ENCODE data around the gene RNF220.

DNA sequence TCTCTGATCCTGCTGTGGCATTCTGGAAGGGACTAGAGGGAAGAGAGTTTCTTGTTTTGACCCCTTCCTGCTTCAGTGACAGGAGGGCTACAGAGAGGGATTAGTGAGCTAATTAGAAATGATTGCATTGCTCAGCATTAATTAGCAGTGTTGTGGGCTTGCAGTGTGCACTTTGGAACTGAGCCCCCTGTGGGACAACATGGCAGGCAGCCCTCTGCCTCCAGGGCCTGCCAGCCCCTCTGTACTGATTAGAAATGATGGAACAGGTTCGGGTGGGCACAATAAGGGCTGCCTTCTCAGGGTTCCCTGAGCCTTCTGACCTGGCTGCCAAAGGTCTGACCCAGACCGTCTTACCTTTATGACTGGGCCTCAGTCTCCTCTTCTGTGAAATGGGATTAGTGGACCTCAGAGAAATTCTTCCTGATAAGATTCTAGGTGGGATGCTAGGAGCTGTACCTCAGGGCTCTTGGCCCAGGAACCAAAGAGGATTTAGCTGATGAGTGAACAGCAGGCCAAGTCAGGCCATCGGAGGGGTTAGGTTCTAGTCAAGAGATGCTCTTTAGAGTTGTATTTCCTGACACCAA is 229.6 kb downstream of the RNF220 start:
- TF ChIP-seq, protein P1, sequence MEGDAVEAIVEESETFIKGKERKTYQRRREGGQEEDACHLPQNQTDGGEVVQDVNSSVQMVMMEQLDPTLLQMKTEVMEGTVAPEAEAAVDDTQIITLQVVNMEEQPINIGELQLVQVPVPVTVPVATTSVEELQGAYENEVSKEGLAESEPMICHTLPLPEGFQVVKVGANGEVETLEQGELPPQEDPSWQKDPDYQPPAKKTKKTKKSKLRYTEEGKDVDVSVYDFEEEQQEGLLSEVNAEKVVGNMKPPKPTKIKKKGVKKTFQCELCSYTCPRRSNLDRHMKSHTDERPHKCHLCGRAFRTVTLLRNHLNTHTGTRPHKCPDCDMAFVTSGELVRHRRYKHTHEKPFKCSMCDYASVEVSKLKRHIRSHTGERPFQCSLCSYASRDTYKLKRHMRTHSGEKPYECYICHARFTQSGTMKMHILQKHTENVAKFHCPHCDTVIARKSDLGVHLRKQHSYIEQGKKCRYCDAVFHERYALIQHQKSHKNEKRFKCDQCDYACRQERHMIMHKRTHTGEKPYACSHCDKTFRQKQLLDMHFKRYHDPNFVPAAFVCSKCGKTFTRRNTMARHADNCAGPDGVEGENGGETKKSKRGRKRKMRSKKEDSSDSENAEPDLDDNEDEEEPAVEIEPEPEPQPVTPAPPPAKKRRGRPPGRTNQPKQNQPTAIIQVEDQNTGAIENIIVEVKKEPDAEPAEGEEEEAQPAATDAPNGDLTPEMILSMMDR (IDR thresholded peaks at IDR 0.05; ENCODE audit: poor library complexity, severe bottlenecking), result no peak
- TF ChIP-seq POLR2AphosphoS5 (IDR thresholded peaks at IDR 0.05), result no peak
- TF ChIP-seq, protein P2, sequence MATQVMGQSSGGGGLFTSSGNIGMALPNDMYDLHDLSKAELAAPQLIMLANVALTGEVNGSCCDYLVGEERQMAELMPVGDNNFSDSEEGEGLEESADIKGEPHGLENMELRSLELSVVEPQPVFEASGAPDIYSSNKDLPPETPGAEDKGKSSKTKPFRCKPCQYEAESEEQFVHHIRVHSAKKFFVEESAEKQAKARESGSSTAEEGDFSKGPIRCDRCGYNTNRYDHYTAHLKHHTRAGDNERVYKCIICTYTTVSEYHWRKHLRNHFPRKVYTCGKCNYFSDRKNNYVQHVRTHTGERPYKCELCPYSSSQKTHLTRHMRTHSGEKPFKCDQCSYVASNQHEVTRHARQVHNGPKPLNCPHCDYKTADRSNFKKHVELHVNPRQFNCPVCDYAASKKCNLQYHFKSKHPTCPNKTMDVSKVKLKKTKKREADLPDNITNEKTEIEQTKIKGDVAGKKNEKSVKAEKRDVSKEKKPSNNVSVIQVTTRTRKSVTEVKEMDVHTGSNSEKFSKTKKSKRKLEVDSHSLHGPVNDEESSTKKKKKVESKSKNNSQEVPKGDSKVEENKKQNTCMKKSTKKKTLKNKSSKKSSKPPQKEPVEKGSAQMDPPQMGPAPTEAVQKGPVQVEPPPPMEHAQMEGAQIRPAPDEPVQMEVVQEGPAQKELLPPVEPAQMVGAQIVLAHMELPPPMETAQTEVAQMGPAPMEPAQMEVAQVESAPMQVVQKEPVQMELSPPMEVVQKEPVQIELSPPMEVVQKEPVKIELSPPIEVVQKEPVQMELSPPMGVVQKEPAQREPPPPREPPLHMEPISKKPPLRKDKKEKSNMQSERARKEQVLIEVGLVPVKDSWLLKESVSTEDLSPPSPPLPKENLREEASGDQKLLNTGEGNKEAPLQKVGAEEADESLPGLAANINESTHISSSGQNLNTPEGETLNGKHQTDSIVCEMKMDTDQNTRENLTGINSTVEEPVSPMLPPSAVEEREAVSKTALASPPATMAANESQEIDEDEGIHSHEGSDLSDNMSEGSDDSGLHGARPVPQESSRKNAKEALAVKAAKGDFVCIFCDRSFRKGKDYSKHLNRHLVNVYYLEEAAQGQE (IDR thresholded peaks at IDR 0.05; ENCODE audit: borderline replicate concordance), result no peak
- no peak for TF ChIP-seq TAF1 (IDR thresholded peaks at IDR 0.05; ENCODE audit: low read depth)
- no peak for TF ChIP-seq SMC3 (conservative IDR thresholded peaks at IDR 0.05; ENCODE audit: poor library complexity)
- TF ChIP-seq EZH2 (IDR thresholded peaks at IDR 0.05; ENCODE audit: borderline replicate concordance, insufficient read depth, low read length, poor library complexity, severe bottlenecking), result no peak
